ENCODE data around the gene BCAS3. TPM values are rescaled to one million over a fixed set of nuclear protein-coding genes. Genes with fewer than 3 reads are reported as not detected.
A peak's percentile ranks its signal among the peaks of the same experiment; 100 is the strongest.

Gene BCAS3
- total RNA-seq, 2 donors from 2014 or later, result 44.1 to 71.5 TPM

GRCh38 chr17:61196302-61196704, 518.7 kb downstream of the BCAS3 start:
- Histone ChIP-seq H3K27me3 (no peaks in the 10 kb centered on the region), H3K36me3 (replicated peaks in 1 of 2; ENCODE audit: insufficient read depth in 1 of 2, low read depth in 2 of 2) (no peaks in the 10 kb centered on the region), H3K9me3 (no peaks in the 10 kb centered on the region), H3K4me1 (peaks cover 10% of the 10 kb centered on the region), H3K4me3 (no peak overlapping the region), H3K27ac (no peak overlapping the region)
- TF ChIP-seq CTCF (IDR thresholded peaks at IDR 0.05) (no peak), POLR2A (IDR thresholded peaks at IDR 0.05) (no peak)
- no peak for ATAC-seq
- no peak for DNase-seq
- 92 to 96% methylated on average over 7 of the region's 7 CpGs for WGBS, 2 donors
- intact Hi-C loops (cut with DNase I), result no loop called here

- peaks cover 10% of the 10 kb centered on the region for H3K4me1 ChIP-seq
- no peaks in the 10 kb centered on the region for H3K9me3 ChIP-seq
- H3K4me3 ChIP-seq, result no peak overlapping the region
- no peaks in the 10 kb centered on the region for H3K36me3 ChIP-seq (replicated peaks in 1 of 2; ENCODE audit: insufficient read depth in 1 of 2, low read depth in 2 of 2)
- H3K27me3 ChIP-seq, result no peaks in the 10 kb centered on the region
- ATAC-seq (no peak), DNase-seq (no peak)
- WGBS, 2 donors, result 92 to 93% methylated on average over 3 of the region's 3 CpGs
- no peak overlapping the region for H3K27ac ChIP-seq
- intact Hi-C loops (cut with DNase I), result no loop called here
- TF ChIP-seq CTCF (IDR thresholded peaks at IDR 0.05), result no peak
- TF ChIP-seq POLR2A (IDR thresholded peaks at IDR 0.05), result no peak
Measured at GRCh38 chr17:61196799-61197198, 519.1 kb downstream of the BCAS3 start.

- intact Hi-C loops (cut with DNase I), result no loop called here
- Histone ChIP-seq H3K27me3 (no peaks in the 10 kb centered on the region), H3K4me1 (peaks cover 10% of the 10 kb centered on the region), H3K36me3 (replicated peaks in 1 of 2; ENCODE audit: insufficient read depth in 1 of 2, low read depth in 2 of 2) (no peaks in the 10 kb centered on the region), H3K4me3 (no peak overlapping the region), H3K9me3 (no peaks in the 10 kb centered on the region), H3K27ac (no peak overlapping the region)
- no peak for ATAC-seq
- DNase-seq, result no peak
- TF ChIP-seq POLR2A (IDR thresholded peaks at IDR 0.05) (no peak), CTCF (IDR thresholded peaks at IDR 0.05) (no peak)
- 69 to 70% methylated on average over 4 of the region's 4 CpGs for WGBS, 2 donors
Measured at GRCh38 chr17:61199431-61200338, 522.0 kb downstream of the BCAS3 start.

GRCh38 chr17:61200339-61200715, 522.7 kb downstream of the BCAS3 start:
- Histone ChIP-seq H3K27me3 (no peaks in the 10 kb centered on the region), H3K9me3 (no peaks in the 10 kb centered on the region), H3K4me3 (no peak overlapping the region), H3K36me3 (replicated peaks in 1 of 2; ENCODE audit: insufficient read depth in 1 of 2, low read depth in 2 of 2) (no peaks in the 10 kb centered on the region), H3K27ac (peak overlapping the region in 1 of 4 donors; percentile 5), H3K4me1 (peaks cover 10% of the 10 kb centered on the region)
- 54 to 72% methylated on average over 8 of the region's 8 CpGs for WGBS, 2 donors
- TF ChIP-seq POLR2A (IDR thresholded peaks at IDR 0.05), result no peak
- TF ChIP-seq CTCF (IDR thresholded peaks at IDR 0.05), result no peak
- DNase-seq (peak; percentile 22 to 30 (median 25)), ATAC-seq (peak; percentile 87)
- intact Hi-C loops (cut with DNase I), result no loop called here

- no peak for ATAC-seq
- WGBS, 2 donors, result 80 to 85% methylated on average over 3 of the region's 3 CpGs
- no peaks in the 10 kb centered on the region for H3K27me3 ChIP-seq
- H3K36me3 ChIP-seq (replicated peaks in 1 of 2; ENCODE audit: insufficient read depth in 1 of 2, low read depth in 2 of 2), result no peaks in the 10 kb centered on the region
- no peak overlapping the region for H3K27ac ChIP-seq
- TF ChIP-seq POLR2A (IDR thresholded peaks at IDR 0.05), result no peak
- no peak for TF ChIP-seq CTCF (IDR thresholded peaks at IDR 0.05)
- no peak for DNase-seq
- intact Hi-C loops (cut with DNase I), result no loop called here
- H3K4me3 ChIP-seq, result no peak overlapping the region
- no peaks in the 10 kb centered on the region for H3K9me3 ChIP-seq
- peaks cover 10% of the 10 kb centered on the region for H3K4me1 ChIP-seq
Measured at GRCh38 chr17:61201211-61201610, 523.6 kb downstream of the BCAS3 start.

Data from body of pancreas (tissue), 4 donors.